Stomach (tissue), 9 donors: Measurements from ENCODE around the gene RXRG. TPM values are rescaled to one million over a fixed set of nuclear protein-coding genes. Genes with fewer than 3 reads are reported as not detected.

ENCODE experiments used
- DNase-seq, 2 donors: peaks; one replicate each; pipeline versions ENCODE4 v3.0.0 to v3.0.0-alpha.2; 2013 to 2019
- H3K27ac ChIP-seq, 5 donors: fragments of 200-600 bp in 4 of 5; sonication (generic) in 4 of 5; one replicate each; pipeline ENCODE4 v1.5.1; 2013 to 2019; ENCODE audit warnings: mild to moderate bottlenecking in 1 of 5, moderate library complexity in 1 of 5
- H3K27me3 ChIP-seq, 3 donors: fragments of 200-600 bp; sonication (generic); one replicate each; pipeline ENCODE4 v1.5.1; 2017 to 2019; ENCODE audit warnings: mixed run types in 1 of 3
- H3K36me3 ChIP-seq, 4 donors: fragments of 200-600 bp; sonication (generic); 1 replicate in 3 of 4; 2 replicates in 1 of 4; pipeline ENCODE4 v1.5.1; 2016 to 2019
- H3K4me1 ChIP-seq, 4 donors: fragments of 200-600 bp; sonication (generic); one replicate each; pipeline ENCODE4 v1.5.1; 2016 to 2019
- H3K4me3 ChIP-seq, 4 donors: fragments of 200-600 bp; sonication (generic) in 3 of 4; one replicate each; pipeline ENCODE4 v1.5.1; 2016 to 2019; ENCODE audit warnings: mild to moderate bottlenecking in 1 of 4
- H3K9me3 ChIP-seq, 4 donors: fragments of 200-600 bp; sonication (generic); one replicate each; pipeline ENCODE4 v1.5.1; 2016 to 2019
- EP300 ChIP-seq: sonication (generic); formaldehyde crosslinking; IDR thresholded peaks from one replicate; pipeline ENCODE4 v1.6.1; 2017; ENCODE audit warnings: antibody characterized with exemption
- POLR2A ChIP-seq, 4 donors: fragments of 450-650 bp; IDR thresholded peaks; one replicate each; pipeline ENCODE4 v1.6.1; 2016; ENCODE audit warnings: antibody characterized with exemption in 4 of 4, control low read depth in 2 of 4, mild to moderate bottlenecking in 1 of 4, moderate library complexity in 1 of 4
- POLR2AphosphoS5 ChIP-seq, 3 donors: sonication (generic); formaldehyde crosslinking; IDR thresholded peaks; one replicate each; pipeline ENCODE4 v1.6.1; 2016; ENCODE audit warnings: antibody characterized with exemption in 3 of 3
- WGBS, 5 donors: extraction: QIAGEN DNeasy Blood & Tissue Kit in 3 of 5; methylation state at CpG; one replicate each; pipeline versions ENCODE4 v1.1.5 to v1.1.7; 2013 to 2018; 5-methylcytosine and 5-hydroxymethylcytosine counted together
- intact Hi-C: fragments of 100-400 bp; cut with DNase I; formaldehyde crosslinking; loops from one replicate; pipeline ENCODE4 v1.15.1; 2023; ENCODE audit warnings: low total_unique reads
- polyA plus RNA-seq, 3 donors: library from polyadenylated mRNA; stranded (reverse); fragments of 200-250 nt; gene quantifications; one replicate each; pipeline ENCODE4 v1.2.3, GENCODE V29; 2013
- total RNA-seq, 5 donors: library from RNA; depleted of rRNA; stranded (reverse); fragments of >200 nt; gene quantifications; one replicate each; pipeline versions ENCODE4 v1.1.0 to v1.2.3, GENCODE V29; 2014 to 2016
- TF ChIP-seq, protein P1 (sequence below), 7 experiments: fragments of 450-650 bp in 4 of 7; fragments of 200-600 bp in 3 of 7; sonication (generic) in 3 of 7; IDR thresholded peaks; one replicate each; pipeline ENCODE4 v1.5.1; 2016 to 2019; ENCODE audit warnings: antibody characterized with exemption in 7 of 7, control low read depth in 2 of 7, mild to moderate bottlenecking in 1 of 7
- donor health status: healthy with polysubstance abuse.
- donor health status: Bipolar disorder and iron deficiency.
- donor health status: healthy.

Gene RXRG
- total and polyA plus RNA-seq, 8 donors: 0.43 to 2.9 (median 1.4) TPM; not detected in 3

- 63 to 78% (median 74%) methylated on average over 3 of the region's 3 CpGs for WGBS, 5 donors
- intact Hi-C loops: no loop called here
- TF ChIP-seq POLR2A (IDR thresholded peaks at IDR 0.05) (no peak), EP300 (no peak), POLR2AphosphoS5 (IDR thresholded peaks at IDR 0.05) (no peak)
- TF ChIP-seq, protein P1, sequence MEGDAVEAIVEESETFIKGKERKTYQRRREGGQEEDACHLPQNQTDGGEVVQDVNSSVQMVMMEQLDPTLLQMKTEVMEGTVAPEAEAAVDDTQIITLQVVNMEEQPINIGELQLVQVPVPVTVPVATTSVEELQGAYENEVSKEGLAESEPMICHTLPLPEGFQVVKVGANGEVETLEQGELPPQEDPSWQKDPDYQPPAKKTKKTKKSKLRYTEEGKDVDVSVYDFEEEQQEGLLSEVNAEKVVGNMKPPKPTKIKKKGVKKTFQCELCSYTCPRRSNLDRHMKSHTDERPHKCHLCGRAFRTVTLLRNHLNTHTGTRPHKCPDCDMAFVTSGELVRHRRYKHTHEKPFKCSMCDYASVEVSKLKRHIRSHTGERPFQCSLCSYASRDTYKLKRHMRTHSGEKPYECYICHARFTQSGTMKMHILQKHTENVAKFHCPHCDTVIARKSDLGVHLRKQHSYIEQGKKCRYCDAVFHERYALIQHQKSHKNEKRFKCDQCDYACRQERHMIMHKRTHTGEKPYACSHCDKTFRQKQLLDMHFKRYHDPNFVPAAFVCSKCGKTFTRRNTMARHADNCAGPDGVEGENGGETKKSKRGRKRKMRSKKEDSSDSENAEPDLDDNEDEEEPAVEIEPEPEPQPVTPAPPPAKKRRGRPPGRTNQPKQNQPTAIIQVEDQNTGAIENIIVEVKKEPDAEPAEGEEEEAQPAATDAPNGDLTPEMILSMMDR (IDR thresholded peaks at IDR 0.05): no peak
- no peaks in the 10 kb centered on the region for H3K36me3 ChIP-seq
- H3K9me3 ChIP-seq: no peaks in the 10 kb centered on the region
- no peak overlapping the region for H3K4me3 ChIP-seq
- no peaks in the 10 kb centered on the region for H3K4me1 ChIP-seq
- H3K27me3 ChIP-seq: no peaks in the 10 kb centered on the region
- H3K27ac ChIP-seq: no peak overlapping the region
- DNase-seq: peak in 1 of 2 donors; percentile 34
These were observed 41.7 kb upstream of the RXRG start for GRCh38 chr1:165486663-165487062.

DNA sequence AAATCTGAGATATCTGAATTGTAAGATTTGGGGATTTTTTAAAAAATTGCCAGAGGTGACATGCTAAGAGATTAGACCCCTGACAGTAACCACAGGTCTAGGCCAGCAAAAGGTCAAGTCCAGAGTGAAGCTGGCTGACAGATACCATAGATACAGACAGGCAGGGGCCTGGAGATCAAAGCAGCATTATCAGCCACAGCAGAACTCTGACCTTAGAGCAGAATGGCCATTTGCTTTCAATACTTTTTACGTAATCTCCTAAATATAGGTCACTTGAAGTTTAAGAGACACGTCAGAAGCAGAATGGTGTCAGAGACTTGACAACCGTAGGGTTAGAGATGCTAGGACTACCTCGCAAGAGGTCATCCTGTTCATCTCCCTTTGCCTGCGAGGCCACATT is 40.8 kb upstream of the RXRG start:
- no peaks in the 10 kb centered on the region for H3K9me3 ChIP-seq
- no peaks in the 10 kb centered on the region for H3K27me3 ChIP-seq
- H3K4me3 ChIP-seq: no peak overlapping the region
- intact Hi-C loops: no loop called here
- DNase-seq: no peak
- TF ChIP-seq, protein P1 (IDR thresholded peaks at IDR 0.05): no peak
- TF ChIP-seq EP300: no peak
- no peak for TF ChIP-seq POLR2AphosphoS5 (IDR thresholded peaks at IDR 0.05)
- TF ChIP-seq POLR2A (IDR thresholded peaks at IDR 0.05): no peak
- 64 to 79% (median 71%) methylated on average over 5 of the region's 5 CpGs for WGBS, 5 donors
- H3K36me3 ChIP-seq: no peaks in the 10 kb centered on the region
- H3K4me1 ChIP-seq: no peaks in the 10 kb centered on the region
- no peak overlapping the region for H3K27ac ChIP-seq

DNA sequence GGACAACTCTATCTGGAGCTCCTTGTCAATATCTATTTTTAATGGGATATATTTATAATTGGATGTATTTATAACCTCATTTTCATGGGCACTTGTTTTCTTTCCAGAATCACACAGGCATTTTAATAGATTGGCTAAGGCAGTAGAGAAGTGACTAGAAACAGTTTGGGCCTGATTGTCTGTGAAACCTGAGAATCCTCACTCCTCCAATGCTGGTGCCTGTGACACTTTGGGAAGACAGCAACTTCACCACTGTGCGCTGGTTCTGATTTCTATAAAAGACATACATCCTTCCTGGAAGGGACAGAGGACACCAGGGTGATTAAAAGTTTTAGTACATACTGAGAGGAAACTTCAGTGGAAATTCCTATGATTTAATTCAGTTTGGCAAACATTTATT is 39.6 kb upstream of the RXRG start:
- Histone ChIP-seq H3K9me3 (no peaks in the 10 kb centered on the region), H3K27ac (no peak overlapping the region), H3K4me1 (no peaks in the 10 kb centered on the region), H3K4me3 (no peak overlapping the region), H3K36me3 (no peaks in the 10 kb centered on the region), H3K27me3 (no peaks in the 10 kb centered on the region)
- intact Hi-C loops: no loop called here
- TF ChIP-seq, protein P1 (IDR thresholded peaks at IDR 0.05): no peak
- no peak for TF ChIP-seq POLR2A (IDR thresholded peaks at IDR 0.05)
- 87 to 95% (median 89%) methylated on average over 1 of the region's 1 CpG for WGBS, 5 donors
- no peak for DNase-seq

DNA sequence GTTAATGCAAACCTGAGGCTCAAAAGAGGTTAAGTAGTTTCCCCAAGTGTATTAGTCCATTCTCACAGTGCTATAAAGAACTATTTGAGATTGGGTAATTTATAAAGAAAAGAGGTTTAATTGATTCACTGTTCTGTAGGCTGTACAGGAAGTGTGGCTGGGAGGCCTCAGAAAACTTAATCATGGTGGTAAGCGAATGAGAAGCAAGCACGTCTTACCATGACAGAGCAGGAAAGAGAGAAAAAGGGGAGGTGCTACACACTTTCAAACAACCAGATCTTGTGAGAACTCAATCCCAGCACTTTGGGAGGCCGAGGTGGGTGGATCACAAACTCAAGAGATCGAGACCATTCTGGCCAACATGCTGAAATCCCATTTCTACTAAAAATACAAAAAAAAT is 38.5 kb upstream of the RXRG start:
- no peak overlapping the region for H3K4me3 ChIP-seq
- TF ChIP-seq POLR2AphosphoS5 (IDR thresholded peaks at IDR 0.05): no peak
- TF ChIP-seq, protein P1 (IDR thresholded peaks at IDR 0.05): no peak
- no peak for TF ChIP-seq POLR2A (IDR thresholded peaks at IDR 0.05)
- TF ChIP-seq EP300: no peak
- no peaks in the 10 kb centered on the region for H3K9me3 ChIP-seq
- intact Hi-C loops: no loop called here
- 82 to 91% (median 90%) methylated on average over 4 of the region's 4 CpGs for WGBS, 5 donors
- no peaks in the 10 kb centered on the region for H3K4me1 ChIP-seq
- no peaks in the 10 kb centered on the region for H3K36me3 ChIP-seq
- no peak for DNase-seq
- no peaks in the 10 kb centered on the region for H3K27me3 ChIP-seq
- no peak overlapping the region for H3K27ac ChIP-seq
